ENCODE data around the gene GCC1.
A peak's percentile ranks its signal among the peaks of the same experiment; 100 is the strongest.
"Not testable (repeated sequence)": the region's sequence is repeated elsewhere in the genome, so short reads cannot be mapped to it uniquely, and the experiment has no call there.

Gene GCC1

DNA sequence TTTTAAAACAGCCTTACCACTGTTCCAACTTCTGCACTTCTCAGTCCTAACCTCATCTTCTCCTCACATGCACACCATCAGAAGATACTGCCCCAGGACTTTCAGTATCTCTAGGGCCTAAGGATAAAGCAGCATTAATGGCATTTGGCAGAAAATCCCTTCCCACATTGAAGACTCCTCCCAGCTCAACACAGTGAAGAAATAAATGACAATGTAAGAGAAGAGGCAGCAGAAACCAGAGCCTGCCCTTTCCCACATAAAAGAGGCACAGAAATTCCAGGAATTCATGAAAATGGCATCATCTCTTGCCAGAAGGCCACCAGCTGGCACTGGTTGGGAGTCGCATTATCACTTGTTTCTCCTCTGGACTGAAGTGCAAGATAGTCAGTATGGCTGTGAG lies 3.7 kb downstream of the GCC1 start:
- TF ChIP-seq, protein P1, sequence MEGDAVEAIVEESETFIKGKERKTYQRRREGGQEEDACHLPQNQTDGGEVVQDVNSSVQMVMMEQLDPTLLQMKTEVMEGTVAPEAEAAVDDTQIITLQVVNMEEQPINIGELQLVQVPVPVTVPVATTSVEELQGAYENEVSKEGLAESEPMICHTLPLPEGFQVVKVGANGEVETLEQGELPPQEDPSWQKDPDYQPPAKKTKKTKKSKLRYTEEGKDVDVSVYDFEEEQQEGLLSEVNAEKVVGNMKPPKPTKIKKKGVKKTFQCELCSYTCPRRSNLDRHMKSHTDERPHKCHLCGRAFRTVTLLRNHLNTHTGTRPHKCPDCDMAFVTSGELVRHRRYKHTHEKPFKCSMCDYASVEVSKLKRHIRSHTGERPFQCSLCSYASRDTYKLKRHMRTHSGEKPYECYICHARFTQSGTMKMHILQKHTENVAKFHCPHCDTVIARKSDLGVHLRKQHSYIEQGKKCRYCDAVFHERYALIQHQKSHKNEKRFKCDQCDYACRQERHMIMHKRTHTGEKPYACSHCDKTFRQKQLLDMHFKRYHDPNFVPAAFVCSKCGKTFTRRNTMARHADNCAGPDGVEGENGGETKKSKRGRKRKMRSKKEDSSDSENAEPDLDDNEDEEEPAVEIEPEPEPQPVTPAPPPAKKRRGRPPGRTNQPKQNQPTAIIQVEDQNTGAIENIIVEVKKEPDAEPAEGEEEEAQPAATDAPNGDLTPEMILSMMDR (IDR thresholded peaks at IDR 0.05; ENCODE audit: extremely low read depth, missing control alignments), result no peak
- no peak for DNase-seq (ENCODE audit: low spot score)

DNA sequence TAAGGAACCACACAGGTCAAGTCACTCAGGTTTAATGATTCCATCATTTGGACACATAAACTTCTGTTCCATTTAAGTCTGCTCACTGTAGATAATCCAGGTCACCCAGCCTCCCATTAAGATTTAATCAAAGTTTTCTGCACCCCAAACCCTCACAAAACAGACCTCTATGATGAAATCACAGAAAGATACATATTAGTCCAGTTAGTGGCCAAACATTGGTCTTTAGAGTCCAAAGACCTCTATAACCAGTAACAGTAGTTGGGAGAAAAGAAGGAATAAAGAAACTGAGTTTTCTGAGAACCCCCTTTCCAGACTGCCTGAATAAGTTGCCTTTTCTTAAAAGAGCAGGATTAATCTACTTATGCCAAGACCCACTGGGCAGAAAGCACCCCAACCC lies 4.8 kb downstream of the GCC1 start:
- TF ChIP-seq, protein P1 (IDR thresholded peaks at IDR 0.05; ENCODE audit: extremely low read depth, missing control alignments), result no peak
- no peak for DNase-seq (ENCODE audit: low spot score)

DNA sequence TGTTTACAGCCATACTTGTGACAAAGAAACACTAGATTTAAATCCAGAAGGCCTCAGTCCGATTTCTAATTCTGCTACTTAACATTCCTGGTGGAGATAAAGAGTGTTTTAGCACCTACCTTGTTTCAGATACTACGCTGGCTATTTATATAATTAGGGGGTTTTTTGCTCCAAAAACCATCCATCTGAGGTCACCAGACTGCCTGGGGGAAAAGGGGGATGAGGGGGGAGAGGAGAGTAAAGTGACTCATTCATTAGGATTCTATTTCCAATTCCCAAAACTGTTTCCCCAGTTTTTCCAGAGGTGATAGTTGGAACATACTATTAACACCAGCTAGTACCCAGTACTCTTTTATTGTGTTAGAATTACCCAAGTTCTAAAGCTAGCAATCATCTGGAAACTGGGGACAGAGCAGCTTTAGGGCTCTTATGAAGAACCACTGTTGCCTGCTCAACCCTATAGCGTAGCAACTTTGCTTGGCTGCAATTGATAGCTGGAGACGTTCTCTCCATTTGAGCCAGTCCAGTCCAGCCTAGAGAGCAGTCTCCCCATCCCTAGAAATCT lies 6.6 kb downstream of the GCC1 start:
- TF ChIP-seq, protein P1 (IDR thresholded peaks at IDR 0.05; ENCODE audit: extremely low read depth, missing control alignments), result no peak

DNA sequence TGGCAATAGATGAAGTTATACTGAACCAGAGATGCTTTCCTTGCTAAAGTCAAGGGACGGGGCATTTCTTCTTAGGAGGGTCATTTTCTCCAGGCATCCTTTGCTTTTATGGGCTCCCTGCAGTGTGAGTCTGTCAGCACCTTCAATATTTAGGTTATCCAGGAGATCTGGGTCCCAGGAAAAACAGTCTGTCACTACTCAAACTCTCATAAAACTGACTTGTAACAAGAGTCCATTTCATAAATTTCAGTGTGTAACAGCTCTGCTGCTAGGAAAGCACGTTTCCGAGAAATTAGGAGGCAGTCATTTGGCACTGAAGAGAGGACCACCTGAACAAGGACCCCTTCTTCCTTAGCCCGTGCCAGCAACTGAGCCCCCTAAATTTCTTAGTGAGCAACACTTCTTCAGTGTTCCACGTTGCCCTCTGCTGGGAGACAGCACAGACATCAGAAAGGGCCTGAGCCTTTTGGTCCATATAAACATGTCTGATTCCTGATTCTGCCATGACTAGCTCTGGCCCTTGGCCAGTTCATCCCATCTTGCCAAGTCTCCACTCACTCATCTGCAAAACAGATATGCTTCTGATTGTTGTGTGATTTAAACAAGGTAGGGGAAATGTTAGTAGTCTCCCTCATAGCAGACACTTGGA lies 7.2 kb downstream of the GCC1 start:
- no peak for DNase-seq (ENCODE audit: low spot score)
- TF ChIP-seq, protein P1 (IDR thresholded peaks at IDR 0.05; ENCODE audit: extremely low read depth, missing control alignments), result peak; percentile 5

More for the DNA sequence above, 6.6 kb downstream of the GCC1 start:
- no peak for DNase-seq (ENCODE audit: low spot score)

DNA sequence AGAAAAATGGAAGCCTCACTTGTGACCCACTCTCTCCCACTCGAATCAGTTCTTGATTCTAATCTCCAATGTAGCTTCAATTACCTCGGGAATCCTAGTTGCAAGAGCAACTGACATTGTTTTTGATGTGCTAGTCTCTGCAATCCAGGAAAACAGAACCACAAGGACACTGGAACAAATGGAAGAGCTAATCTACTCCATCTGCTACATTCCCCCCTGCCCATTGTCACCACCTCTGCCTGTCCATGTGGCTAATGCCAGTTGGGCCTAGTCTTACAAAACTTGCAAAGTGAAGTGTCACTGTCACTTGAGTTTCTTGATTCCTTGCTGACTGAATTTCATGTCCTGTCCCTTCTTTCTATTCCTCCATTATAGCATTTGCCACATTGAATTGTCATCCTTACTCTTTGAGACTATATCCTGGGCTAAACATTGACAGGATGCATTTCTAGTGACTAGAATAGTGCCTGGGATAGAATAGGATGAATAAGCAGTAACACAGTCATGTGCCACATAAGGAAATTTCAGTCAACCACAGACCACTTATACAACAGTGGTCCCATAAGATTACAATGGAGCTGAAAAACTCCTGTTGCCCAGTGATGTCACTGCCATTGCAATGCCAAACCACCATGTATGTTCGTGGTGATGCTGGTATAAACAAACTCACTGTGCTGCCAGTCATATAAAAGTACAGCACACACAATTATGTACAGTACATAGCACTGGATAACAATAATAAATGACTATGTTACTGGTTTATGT lies 13.5 kb downstream of the GCC1 start:
- no peak for DNase-seq (ENCODE audit: low spot score)
- TF ChIP-seq, protein P1 (IDR thresholded peaks at IDR 0.05; ENCODE audit: extremely low read depth, missing control alignments), result no peak

DNA sequence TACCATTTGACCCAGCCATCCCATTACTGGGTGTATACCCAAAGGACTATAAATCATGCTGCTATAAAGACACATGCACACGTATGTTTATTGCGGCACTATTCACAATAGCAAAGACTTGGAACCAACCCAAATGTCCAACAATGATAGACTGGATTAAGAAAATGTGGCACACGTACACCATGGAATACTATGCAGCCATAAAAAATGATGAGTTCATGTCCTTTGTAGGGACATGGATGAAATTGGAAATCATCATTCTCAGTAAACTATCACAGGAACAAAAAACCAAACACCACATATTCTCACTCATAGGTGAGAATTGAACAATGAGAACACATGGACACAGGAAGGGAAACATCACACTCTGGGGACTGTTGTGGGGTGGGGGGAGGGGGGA lies 17.4 kb downstream of the GCC1 start:
- not testable (repeated sequence) for DNase-seq (ENCODE audit: low spot score)

DNA sequence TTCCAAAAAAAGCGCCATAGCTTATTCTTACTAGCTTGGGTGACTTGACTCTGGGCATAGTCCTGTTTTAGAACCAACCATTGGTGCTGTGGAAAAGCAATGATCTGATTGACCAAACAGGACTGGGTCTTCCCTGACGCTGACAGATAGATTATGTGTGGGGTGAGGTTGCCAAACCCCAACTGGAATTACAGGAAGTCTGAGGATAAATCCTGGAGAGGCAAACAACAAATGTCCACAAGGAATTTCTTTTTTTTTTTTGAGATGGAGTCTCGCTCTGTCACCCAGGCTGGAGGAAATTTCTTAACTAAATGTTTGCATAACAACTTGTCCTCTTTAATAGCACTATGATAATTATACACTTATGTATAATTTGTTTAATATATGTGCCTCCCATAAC lies 19.2 kb downstream of the GCC1 start:
- TF ChIP-seq, protein P1 (IDR thresholded peaks at IDR 0.05; ENCODE audit: extremely low read depth, missing control alignments), result no peak
- DNase-seq (ENCODE audit: low spot score), result no peak
